Esophagus muscularis mucosa (tissue), 3 donors: ENCODE data around the gene ALG5.

Experiments
- POLR2AphosphoS5 ChIP-seq, 2 donors: sonication (generic); formaldehyde crosslinking; IDR thresholded peaks; one replicate each; pipeline ENCODE4 v1.6.1; 2017; ENCODE audit warnings: antibody characterized with exemption in 2 of 2
- TF ChIP-seq, protein P1 (sequence below), 3 experiments: fragments of 200-600 bp in 2 of 3; fragments of 450-650 bp in 1 of 3; sonication (generic) in 2 of 3; IDR thresholded peaks; one replicate each; pipeline ENCODE4 v1.5.1; 2017 to 2019; ENCODE audit warnings: antibody characterized with exemption in 3 of 3, mild to moderate bottlenecking in 2 of 3, moderate library complexity in 1 of 3

DNA sequence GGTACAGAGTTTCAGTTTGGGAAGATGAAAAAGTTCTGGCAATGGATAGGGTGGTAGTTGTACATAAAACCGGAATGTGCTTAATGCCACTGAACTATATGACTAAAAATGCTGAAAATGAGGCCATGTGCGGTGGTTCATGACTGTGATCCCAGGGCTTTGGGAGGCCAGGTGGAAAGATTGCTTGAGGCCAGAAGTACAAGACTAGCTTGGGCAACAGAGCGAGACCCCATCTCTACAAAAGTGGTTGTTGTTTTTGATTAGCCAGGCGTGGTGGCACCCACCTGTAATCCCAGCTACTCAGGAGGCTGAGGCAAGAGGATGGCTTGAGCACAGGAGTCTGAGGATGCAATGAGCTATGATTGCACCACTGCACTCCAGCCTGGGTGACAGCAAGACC, 91.9 kb downstream of the ALG5 start:
- TF ChIP-seq, protein P1, sequence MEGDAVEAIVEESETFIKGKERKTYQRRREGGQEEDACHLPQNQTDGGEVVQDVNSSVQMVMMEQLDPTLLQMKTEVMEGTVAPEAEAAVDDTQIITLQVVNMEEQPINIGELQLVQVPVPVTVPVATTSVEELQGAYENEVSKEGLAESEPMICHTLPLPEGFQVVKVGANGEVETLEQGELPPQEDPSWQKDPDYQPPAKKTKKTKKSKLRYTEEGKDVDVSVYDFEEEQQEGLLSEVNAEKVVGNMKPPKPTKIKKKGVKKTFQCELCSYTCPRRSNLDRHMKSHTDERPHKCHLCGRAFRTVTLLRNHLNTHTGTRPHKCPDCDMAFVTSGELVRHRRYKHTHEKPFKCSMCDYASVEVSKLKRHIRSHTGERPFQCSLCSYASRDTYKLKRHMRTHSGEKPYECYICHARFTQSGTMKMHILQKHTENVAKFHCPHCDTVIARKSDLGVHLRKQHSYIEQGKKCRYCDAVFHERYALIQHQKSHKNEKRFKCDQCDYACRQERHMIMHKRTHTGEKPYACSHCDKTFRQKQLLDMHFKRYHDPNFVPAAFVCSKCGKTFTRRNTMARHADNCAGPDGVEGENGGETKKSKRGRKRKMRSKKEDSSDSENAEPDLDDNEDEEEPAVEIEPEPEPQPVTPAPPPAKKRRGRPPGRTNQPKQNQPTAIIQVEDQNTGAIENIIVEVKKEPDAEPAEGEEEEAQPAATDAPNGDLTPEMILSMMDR (IDR thresholded peaks at IDR 0.05), result no peak
- TF ChIP-seq POLR2AphosphoS5 (IDR thresholded peaks at IDR 0.05), result no peak
